Esophagus squamous epithelium (tissue), 4 donors: ENCODE data around the gene PXDC1.

Experiments
- POLR2A ChIP-seq, 4 donors: fragments of 450-650 bp; IDR thresholded peaks; one replicate each; pipeline ENCODE4 v1.6.1; 2017; ENCODE audit warnings: antibody characterized with exemption in 4 of 4, mild to moderate bottlenecking in 4 of 4, moderate library complexity in 3 of 4
- TF ChIP-seq, protein P1 (sequence below), 6 experiments: fragments of 450-650 bp in 4 of 6; fragments of 200-600 bp in 2 of 6; sonication (generic) in 2 of 6; IDR thresholded peaks; one replicate each; pipeline ENCODE4 v1.5.1; 2016 to 2019; ENCODE audit warnings: antibody characterized with exemption in 6 of 6, mild to moderate bottlenecking in 4 of 6, moderate library complexity in 4 of 6

DNA sequence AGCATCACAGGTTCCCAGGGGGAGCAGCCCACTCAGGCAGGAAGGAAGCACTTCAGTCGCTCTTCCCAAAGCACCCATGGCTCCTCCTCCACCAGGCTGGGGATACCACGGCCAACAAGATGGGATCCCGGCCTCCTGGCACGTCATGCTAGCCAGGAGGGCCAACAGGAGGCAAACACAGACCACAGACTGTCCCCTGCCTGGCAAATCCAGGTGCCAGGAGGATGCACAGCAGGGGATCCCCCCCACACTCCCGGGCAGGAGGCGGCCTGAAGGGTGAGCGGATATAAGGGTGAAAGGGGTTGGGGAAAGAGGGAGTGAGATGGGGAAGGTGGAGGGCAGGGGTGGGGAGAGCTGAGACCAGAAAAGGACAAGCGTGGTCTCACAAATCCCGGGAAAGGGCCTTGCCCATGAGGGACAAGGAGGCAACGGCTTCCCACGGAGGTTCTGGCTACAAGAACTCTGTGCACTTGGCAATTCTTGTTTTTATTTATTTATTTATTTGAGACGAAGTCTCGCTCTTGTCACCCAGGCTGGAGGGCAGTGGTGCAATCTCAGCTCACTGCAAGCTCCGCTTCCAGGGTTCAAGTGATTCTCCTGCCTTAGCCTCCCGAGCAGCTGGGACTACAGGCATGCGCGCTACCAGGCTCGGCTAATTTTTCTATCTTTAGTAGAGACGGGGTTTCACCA, 7.2 kb downstream of the PXDC1 start:
- TF ChIP-seq, protein P1, sequence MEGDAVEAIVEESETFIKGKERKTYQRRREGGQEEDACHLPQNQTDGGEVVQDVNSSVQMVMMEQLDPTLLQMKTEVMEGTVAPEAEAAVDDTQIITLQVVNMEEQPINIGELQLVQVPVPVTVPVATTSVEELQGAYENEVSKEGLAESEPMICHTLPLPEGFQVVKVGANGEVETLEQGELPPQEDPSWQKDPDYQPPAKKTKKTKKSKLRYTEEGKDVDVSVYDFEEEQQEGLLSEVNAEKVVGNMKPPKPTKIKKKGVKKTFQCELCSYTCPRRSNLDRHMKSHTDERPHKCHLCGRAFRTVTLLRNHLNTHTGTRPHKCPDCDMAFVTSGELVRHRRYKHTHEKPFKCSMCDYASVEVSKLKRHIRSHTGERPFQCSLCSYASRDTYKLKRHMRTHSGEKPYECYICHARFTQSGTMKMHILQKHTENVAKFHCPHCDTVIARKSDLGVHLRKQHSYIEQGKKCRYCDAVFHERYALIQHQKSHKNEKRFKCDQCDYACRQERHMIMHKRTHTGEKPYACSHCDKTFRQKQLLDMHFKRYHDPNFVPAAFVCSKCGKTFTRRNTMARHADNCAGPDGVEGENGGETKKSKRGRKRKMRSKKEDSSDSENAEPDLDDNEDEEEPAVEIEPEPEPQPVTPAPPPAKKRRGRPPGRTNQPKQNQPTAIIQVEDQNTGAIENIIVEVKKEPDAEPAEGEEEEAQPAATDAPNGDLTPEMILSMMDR (IDR thresholded peaks at IDR 0.05) = no peak
- no peak for TF ChIP-seq POLR2A (IDR thresholded peaks at IDR 0.05)
